GM21526 (cell line): ENCODE data around the gene STKLD1.

Source experiments
- ATAC-seq: cut with Tn5 transposase; IDR thresholded peaks from one replicate; pipeline ENCODE4 v1.9.1; 2021; ENCODE audit warnings: moderate library complexity; ENCODE audit not compliant: unreplicated experiment, low FRiP score

STKLD1 gene

GRCh38 chr9:133344979-133345378 lies 31.2 kb upstream of the STKLD1 start:
- ATAC-seq: no peak

GRCh38 chr9:133345596-133345995 lies 30.6 kb upstream of the STKLD1 start:
- ATAC-seq: no peak

- ATAC-seq: no peak
These were observed 30.0 kb upstream of the STKLD1 start for GRCh38 chr9:133346021-133346785.

- peak; percentile 35 for ATAC-seq
These were observed 28.6 kb upstream of the STKLD1 start for GRCh38 chr9:133347515-133347984.

GRCh38 chr9:133347985-133348717 lies 28.0 kb upstream of the STKLD1 start, which contains the start of the genes MED22 and RPL7A:
MED22 (minus strand) TSS chr9:133348131; CDS start chr9:133346662, 1,469 bp downstream.
RPL7A (plus strand) TSS chr9:133348218; CDS start chr9:133348244, 26 bp downstream.
- peak; percentile 59 for ATAC-seq

- no peak for ATAC-seq
These were observed 27.2 kb upstream of the STKLD1 start for GRCh38 chr9:133348718-133349573.

- no peak for ATAC-seq
These were observed 26.1 kb upstream of the STKLD1 start for GRCh38 chr9:133349965-133350616.

- ATAC-seq: no peak
These were observed 24.6 kb upstream of the STKLD1 start for GRCh38 chr9:133351526-133351907.

- ATAC-seq: no peak
These were observed 24.1 kb upstream of the STKLD1 start for GRCh38 chr9:133351908-133352634.

- no peak for ATAC-seq
These were observed 23.4 kb upstream of the STKLD1 start for GRCh38 chr9:133352635-133353340.

- ATAC-seq: no peak
These were observed 22.6 kb upstream of the STKLD1 start for GRCh38 chr9:133353548-133353947.

GRCh38 chr9:133354766-133355165 lies 21.4 kb upstream of the STKLD1 start:
- ATAC-seq: no peak

- ATAC-seq: peak; percentile 23
These were observed 20.2 kb upstream of the STKLD1 start for GRCh38 chr9:133355881-133356357.

- peak; percentile 39 for ATAC-seq
These were observed 19.6 kb upstream of the STKLD1 start, which contains the start of the genes SURF1 and SURF2 for GRCh38 chr9:133356391-133357091. SURF1 (minus strand) TSS chr9:133356487; CDS start chr9:133356453, 34 bp downstream. SURF2 (plus strand) TSS chr9:133356550; CDS start chr9:133356593, 43 bp downstream.

GRCh38 chr9:133357656-133358055 lies 18.5 kb upstream of the STKLD1 start:
- ATAC-seq: no peak

GRCh38 chr9:133359399-133360175 lies 16.6 kb upstream of the STKLD1 start:
- ATAC-seq: no peak
